Measurements from ENCODE around the gene AP3B1. TPM values are rescaled to one million over a fixed set of nuclear protein-coding genes. Genes with fewer than 3 reads are reported as not detected.

The AP3B1 gene
- total RNA-seq, 1 donor, result 113 TPM

DNA sequence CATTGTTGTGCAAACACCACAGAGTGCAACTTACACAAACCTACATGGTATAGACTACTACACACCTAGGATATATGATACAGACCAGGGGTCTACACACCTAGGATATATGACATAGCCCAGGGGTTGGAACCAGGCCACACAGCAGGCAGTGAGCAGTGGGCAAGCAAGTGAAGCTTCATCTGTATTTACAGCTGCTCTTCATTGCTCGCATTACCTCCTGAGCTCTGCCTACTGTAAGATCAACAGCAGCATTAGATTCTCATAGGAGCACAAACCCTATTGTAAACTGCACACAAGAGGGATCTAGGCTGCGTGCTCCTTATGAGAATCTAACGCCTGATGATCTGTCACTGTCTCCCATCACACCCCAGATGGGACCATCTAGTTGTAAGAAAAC, 56.6 kb downstream of the AP3B1 start:
- TF ChIP-seq, protein P1, sequence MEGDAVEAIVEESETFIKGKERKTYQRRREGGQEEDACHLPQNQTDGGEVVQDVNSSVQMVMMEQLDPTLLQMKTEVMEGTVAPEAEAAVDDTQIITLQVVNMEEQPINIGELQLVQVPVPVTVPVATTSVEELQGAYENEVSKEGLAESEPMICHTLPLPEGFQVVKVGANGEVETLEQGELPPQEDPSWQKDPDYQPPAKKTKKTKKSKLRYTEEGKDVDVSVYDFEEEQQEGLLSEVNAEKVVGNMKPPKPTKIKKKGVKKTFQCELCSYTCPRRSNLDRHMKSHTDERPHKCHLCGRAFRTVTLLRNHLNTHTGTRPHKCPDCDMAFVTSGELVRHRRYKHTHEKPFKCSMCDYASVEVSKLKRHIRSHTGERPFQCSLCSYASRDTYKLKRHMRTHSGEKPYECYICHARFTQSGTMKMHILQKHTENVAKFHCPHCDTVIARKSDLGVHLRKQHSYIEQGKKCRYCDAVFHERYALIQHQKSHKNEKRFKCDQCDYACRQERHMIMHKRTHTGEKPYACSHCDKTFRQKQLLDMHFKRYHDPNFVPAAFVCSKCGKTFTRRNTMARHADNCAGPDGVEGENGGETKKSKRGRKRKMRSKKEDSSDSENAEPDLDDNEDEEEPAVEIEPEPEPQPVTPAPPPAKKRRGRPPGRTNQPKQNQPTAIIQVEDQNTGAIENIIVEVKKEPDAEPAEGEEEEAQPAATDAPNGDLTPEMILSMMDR (IDR thresholded peaks at IDR 0.05; ENCODE audit: insufficient read depth, low read depth, low read length), result no peak
- DNase-seq (ENCODE audit: low read depth), result no peak
- no peak overlapping the region for H3K4me3 ChIP-seq (ENCODE audit: low read depth, low read length)

DNA sequence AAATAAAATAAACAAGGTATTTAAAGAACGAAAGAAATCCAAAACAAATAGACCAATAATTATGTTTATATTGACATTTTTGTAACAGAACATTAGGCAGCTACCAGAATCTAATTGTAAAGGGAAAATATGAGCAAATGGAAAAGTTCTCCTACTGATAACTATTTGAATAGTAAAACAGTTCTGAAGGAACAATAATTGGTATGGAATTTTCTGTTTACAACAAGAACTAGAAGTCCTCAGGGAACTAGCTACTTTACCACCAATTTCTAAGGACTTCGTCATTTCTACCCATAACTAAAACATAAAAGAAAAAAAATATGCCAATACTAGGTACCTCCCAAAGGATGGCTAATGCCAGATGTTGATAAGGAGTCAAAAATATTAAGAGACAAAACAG, 58.5 kb downstream of the AP3B1 start:
- peak; percentile 56 for DNase-seq (ENCODE audit: low read depth)
- no peak overlapping the region for H3K4me3 ChIP-seq (ENCODE audit: low read depth, low read length)
- TF ChIP-seq, protein P1 (IDR thresholded peaks at IDR 0.05; ENCODE audit: insufficient read depth, low read depth, low read length), result no peak

DNA sequence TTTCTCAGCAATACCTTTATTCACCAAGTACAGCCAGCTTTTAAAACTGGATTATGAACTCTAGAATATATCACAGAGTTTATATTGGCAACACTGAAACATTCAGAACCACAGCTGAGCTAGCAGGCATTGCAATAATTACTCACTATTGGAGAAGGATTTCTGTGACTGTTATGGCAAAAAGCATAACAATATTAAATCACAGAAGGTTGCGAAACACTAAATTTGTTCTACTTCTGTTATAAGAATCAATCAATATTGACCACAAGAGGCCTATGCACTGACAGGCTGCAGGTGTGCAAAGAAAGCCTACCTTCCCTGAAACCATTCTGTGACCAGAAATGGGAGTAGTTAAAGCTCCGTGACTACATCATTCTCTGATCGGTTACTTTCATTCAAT, 59.2 kb downstream of the AP3B1 start:
- TF ChIP-seq, protein P1 (IDR thresholded peaks at IDR 0.05; ENCODE audit: insufficient read depth, low read depth, low read length), result no peak
- no peak overlapping the region for H3K4me3 ChIP-seq (ENCODE audit: low read depth, low read length)
- peak; percentile 40 for DNase-seq (ENCODE audit: low read depth)

DNA sequence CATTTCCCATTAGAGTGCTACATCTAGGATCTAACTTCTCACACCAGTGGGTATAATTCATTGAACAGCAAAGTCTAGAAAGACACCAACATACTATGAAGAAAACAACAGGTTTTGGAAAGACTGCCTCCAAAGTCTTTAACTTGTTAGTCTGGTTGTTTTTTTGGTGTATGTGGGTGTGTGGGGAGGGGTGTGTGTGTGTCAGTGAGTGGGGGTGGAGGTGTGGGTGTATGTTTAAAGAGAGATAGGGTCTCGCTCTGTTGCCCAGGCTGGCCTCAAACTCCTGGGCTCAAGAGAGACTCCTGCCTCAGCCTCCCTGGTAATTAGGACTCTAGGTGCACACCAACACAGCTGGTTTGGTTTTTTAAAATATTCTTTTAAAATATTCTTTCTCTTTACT, 59.7 kb downstream of the AP3B1 start:
- TF ChIP-seq, protein P1 (IDR thresholded peaks at IDR 0.05; ENCODE audit: insufficient read depth, low read depth, low read length), result no peak
- DNase-seq (ENCODE audit: low read depth), result no peak
- H3K4me3 ChIP-seq (ENCODE audit: low read depth, low read length), result no peak overlapping the region

DNA sequence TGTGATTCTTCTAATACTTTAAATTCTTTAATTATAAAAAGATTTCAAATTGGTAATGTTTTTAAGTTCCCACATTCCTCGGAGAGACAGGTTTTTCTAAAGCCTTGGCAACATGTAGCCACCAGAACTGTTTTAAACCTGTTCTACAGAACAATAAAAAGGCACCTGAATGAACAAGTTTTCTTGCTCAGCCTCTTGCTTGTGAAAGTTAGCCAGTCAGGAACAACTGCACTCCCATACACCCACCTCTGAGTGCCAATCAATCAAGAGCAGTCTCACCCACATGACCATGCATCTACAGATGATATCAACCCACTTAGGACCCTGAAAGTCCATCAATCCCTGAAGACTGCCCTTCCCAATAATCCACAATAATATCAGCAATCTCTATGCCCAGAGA, 62.3 kb downstream of the AP3B1 start:
- H3K4me3 ChIP-seq (ENCODE audit: low read depth, low read length), result no peak overlapping the region
- no peak for DNase-seq (ENCODE audit: low read depth)
- TF ChIP-seq, protein P1 (IDR thresholded peaks at IDR 0.05; ENCODE audit: insufficient read depth, low read depth, low read length), result no peak

DNA sequence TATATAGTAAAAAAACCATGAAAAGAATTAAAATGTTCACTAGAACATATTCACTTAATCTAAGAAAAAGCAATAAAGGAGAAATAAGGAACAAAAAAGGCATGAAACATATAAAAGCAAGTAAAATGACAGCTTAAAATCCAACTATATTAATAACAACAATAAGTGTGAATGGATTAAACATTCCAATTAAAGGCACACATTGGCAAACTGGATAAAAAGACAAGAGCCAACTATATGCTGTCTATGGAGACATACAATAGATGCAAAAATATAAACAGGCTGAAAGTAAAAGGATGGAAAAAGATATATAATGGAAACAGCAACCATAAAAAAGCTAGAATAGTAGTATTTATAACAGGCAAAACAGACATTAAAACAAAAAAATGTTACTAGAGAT, 70.1 kb downstream of the AP3B1 start:
- H3K4me3 ChIP-seq (ENCODE audit: low read depth, low read length), result no peak overlapping the region
- TF ChIP-seq, protein P1 (IDR thresholded peaks at IDR 0.05; ENCODE audit: insufficient read depth, low read depth, low read length), result no peak
- DNase-seq (ENCODE audit: low read depth), result no peak

DNA sequence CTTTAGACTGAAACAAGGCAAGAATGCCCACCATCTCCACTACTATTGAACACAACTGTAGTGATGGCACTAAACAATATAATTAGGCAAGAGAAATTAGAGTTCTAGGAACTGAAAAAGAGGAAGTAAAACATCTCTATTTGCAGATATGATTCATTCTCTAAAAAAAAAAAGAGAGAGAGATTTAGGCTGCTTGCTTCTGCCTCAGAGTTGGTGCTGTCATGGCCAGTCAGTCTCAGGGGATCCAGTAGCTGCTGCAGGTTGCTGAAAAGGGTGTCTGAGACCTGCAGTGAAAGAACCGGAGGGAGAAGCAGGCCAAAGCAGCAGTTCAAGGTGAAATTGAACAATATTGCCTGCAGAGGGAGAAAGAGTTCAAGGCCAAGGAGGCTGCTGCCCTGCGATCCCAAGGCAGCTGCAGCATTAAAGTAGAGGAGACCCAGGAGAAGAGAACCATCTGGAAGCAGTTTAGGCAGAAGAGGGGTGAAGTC, 72.5 kb downstream of the AP3B1 start:
- peak; percentile 34 for DNase-seq (ENCODE audit: low read depth)
- TF ChIP-seq, protein P1 (IDR thresholded peaks at IDR 0.05; ENCODE audit: insufficient read depth, low read depth, low read length), result peak; percentile 37
- H3K4me3 ChIP-seq (ENCODE audit: low read depth, low read length), result no peak overlapping the region

Measured in fibroblast of villous mesenchyme (primary cell).